K562 (cell line): ENCODE data around the gene RYR1. TPM values are rescaled to one million over a fixed set of nuclear protein-coding genes. Genes with fewer than 3 reads are reported as not detected.

Source experiments
- E2F4 ChIP-seq: sonication (generic); formaldehyde crosslinking; IDR thresholded peaks from 2 replicates; pipeline ENCODE4 v1.8.0; 2022; ENCODE audit warnings: mild to moderate bottlenecking, low read depth, missing genetic modification reagents
- E4F1 ChIP-seq: fragments of 250-450 bp; sonication (Bioruptor Pico); IDR thresholded peaks from 2 replicates; pipeline ENCODE4 v1.5.0; 2021; ENCODE audit warnings: mild to moderate bottlenecking, borderline replicate concordance
- ETV1 ChIP-seq: fragments of 450-650 bp; conservative IDR thresholded peaks from 2 replicates; pipeline ENCODE4 v1.6.1; 2016; ENCODE audit warnings: missing genetic modification characterization, control low read depth, low read depth, missing compliant biosample characterization
- HDAC8 ChIP-seq: fragments of 450-650 bp; IDR thresholded peaks from 2 replicates; pipeline ENCODE4 v1.6.1; 2016; ENCODE audit warnings: mild to moderate bottlenecking, missing genetic modification characterization, moderate library complexity, missing compliant biosample characterization
- JUN ChIP-seq, 2 experiments: sonication (generic) in 1 of 2; formaldehyde crosslinking in 1 of 2; IDR thresholded peaks; 2 replicates each; pipeline versions ENCODE4 v1.6.1 to v1.8.0; 2012 to 2022; ENCODE audit warnings: borderline replicate concordance in 2 of 2, mild to moderate bottlenecking in 2 of 2, improper control_type of control experiment in 1 of 2, low read depth in 1 of 2, low read length in 1 of 2, missing genetic modification reagents in 1 of 2
- KLF6 ChIP-seq: fragments of 250-450 bp; sonication (Bioruptor Pico); IDR thresholded peaks from 2 replicates; pipeline ENCODE4 v1.4.0; 2020; ENCODE audit warnings: mild to moderate bottlenecking, moderate library complexity, borderline replicate concordance
- MAFK ChIP-seq: IDR thresholded peaks from 2 replicates; pipeline ENCODE4 v1.6.1; 2011; ENCODE audit warnings: low read length, improper control_type of control experiment
- MNT ChIP-seq, 2 experiments: fragments of 450-650 bp; conservative IDR thresholded peaks; 2 replicates each; pipeline ENCODE4 v1.6.1; 2017; ENCODE audit warnings: mild to moderate bottlenecking in 2 of 2, moderate library complexity in 2 of 2
- NFE2L1 ChIP-seq: fragments of 450-650 bp; IDR thresholded peaks from 2 replicates; pipeline ENCODE4 v1.6.1; 2016; ENCODE audit warnings: missing genetic modification characterization, low read depth, mild to moderate bottlenecking, missing compliant biosample characterization, moderate library complexity, borderline replicate concordance
- NFYB ChIP-seq: IDR thresholded peaks from 2 replicates; pipeline ENCODE4 v1.6.1; 2011; ENCODE audit warnings: mild to moderate bottlenecking, moderate library complexity; ENCODE audit not compliant: insufficient read length; ENCODE audit errors: extremely low read depth
- POLR2G ChIP-seq: fragments of 200-400 bp; formaldehyde crosslinking; IDR thresholded peaks from 2 replicates; pipeline ENCODE4 v1.6.1; 2017; ENCODE audit warnings: low read depth, mild to moderate bottlenecking, antibody characterized with exemption, low read length, moderate library complexity
- RB1 ChIP-seq: fragments of 450-650 bp; IDR thresholded peaks from 2 replicates; pipeline ENCODE4 v1.6.1; 2017; ENCODE audit warnings: low read depth, mild to moderate bottlenecking
- ZC3H8 ChIP-seq: fragments of 450-650 bp; IDR thresholded peaks from 2 replicates; pipeline ENCODE4 v1.6.1; 2017
- ZNF384 ChIP-seq: IDR thresholded peaks from 2 replicates; pipeline ENCODE4 v1.6.1; 2012; ENCODE audit warnings: low read depth, low read length, improper control_type of control experiment
- ZNF408 ChIP-seq: fragments of 250-450 bp; sonication (Bioruptor Pico); IDR thresholded peaks from 2 replicates; pipeline ENCODE4 v1.4.0; 2020; ENCODE audit warnings: low read depth, mild to moderate bottlenecking, moderate library complexity
- ZNF449 ChIP-seq: fragments of 250-450 bp; sonication (Bioruptor Pico); IDR thresholded peaks from 2 replicates; pipeline ENCODE4 v1.8.0; 2022; ENCODE audit warnings: moderate library complexity, mild to moderate bottlenecking, inconsistent platforms
- ZNF551 ChIP-seq: fragments of 250-450 bp; sonication (Bioruptor Pico); IDR thresholded peaks from 2 replicates; pipeline ENCODE4 v1.5.0; 2021; ENCODE audit warnings: mild to moderate bottlenecking, moderate library complexity
- ZNF583 ChIP-seq: fragments of 250-450 bp; sonication (Bioruptor Pico); IDR thresholded peaks from 2 replicates; pipeline ENCODE4 v1.4.0; 2020
- ZNF785 ChIP-seq: fragments of 250-450 bp; sonication (Bioruptor Pico); IDR thresholded peaks from 2 replicates; pipeline ENCODE4 v1.4.0; 2020; ENCODE audit warnings: mild to moderate bottlenecking
- polyA plus RNA-seq, 8 experiments: library from polyadenylated mRNA; depleted of rRNA in 4 of 8; stranded (reverse) in 5 of 8; unstranded in 3 of 8; fragments of >200 nt; fragmentation: Nextera tagmentation in 2 of 8; fragmentation: Illumina TruSeq in 1 of 8; extraction: Ambion mirVana in 2 of 8; extraction: Trizol in 1 of 8; gene quantifications; 2 replicates each; pipeline versions ENCODE4 v1.2.1 to v1.2.3, GENCODE V29; 2011 to 2014; ENCODE audit warnings: inconsistent platforms in 1 of 8, missing spikeins in 1 of 8
- total RNA-seq, 7 experiments: library from RNA; depleted of rRNA in 6 of 7; stranded (reverse); fragments of >200 nt in 6 of 7; fragmentation: Illumina TruSeq in 2 of 7; extraction: Trizol in 2 of 7; gene quantifications; 2 replicates each; pipeline versions ENCODE4 v1.2.1 to v1.2.3, GENCODE V29; 2011 to 2021; ENCODE audit warnings: low replicate concordance in 1 of 7

The RYR1 gene
- total and polyA plus RNA-seq, 9 of the 15 experiments (the other 6 are each of a cell fraction or from before 2014, with no cell fraction given): 0.11 to 7.4 (median 3.7) TPM

DNA sequence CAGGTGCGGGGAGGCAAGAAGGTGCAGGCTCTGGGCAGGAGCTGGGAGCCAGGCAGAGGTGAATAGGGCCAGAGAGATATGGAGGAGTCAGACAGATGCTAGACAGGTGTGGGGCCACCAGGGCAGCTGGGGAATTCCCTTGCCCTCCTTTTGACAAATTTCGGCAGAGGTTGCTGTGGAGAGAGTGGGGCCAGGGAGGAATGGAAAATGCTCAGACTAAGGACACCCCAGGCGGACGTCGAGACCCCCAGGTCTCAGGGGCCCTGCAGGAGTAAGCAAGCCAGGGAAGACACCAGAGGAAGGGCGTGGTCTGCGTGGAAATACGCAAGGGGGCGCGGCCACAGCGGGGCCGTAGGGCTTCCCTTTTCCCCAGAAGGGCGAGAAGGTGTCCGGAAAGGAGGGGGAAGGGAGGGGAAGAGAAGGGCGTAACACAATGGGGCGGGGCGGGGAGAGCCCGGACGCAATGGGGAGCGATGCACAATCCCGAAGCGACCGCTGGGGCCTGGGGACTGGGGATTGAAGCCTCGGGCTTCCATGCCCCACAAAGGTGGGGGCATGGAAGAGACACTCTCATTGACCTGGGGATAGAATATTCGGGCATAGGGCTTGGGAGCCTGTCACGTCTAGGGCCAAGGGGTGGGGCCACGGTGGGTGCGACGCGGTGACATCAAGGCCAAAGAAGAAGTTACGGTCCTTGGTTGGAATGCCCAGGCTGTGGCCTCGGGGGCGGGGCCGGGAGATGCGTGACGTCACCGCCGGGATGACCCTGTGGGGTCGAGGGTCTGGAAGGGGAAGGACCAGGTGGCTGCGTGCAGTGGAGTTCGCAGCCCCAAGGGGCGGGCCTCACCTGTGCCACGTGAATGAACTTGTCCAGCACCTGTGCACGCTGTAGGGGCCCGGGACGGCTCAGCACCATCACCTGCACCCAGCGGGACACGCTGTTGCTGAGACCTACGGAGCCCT lies 15.7 kb upstream of the RYR1 start (continued):
- TF ChIP-seq E2F4 (no peak), JUN (IDR thresholded peaks at IDR 0.05; ENCODE audit: borderline replicate concordance, low read depth, low read length) (no peak), JUN (CRISPR knock-in tag; IDR thresholded peaks at IDR 0.05; ENCODE audit: borderline replicate concordance) (no peak), ZNF583 (CRISPR knock-in tag) (no peak), ETV1 (tag) (peak; percentile 77), ZC3H8 (no peak), RB1 (no peak), NFYB (no peak), KLF6 (0 out of 2 replicates have a peak, but pooled peaks have one; percentile 11), MAFK (no peak), POLR2G (0 out of 2 replicates have a peak, but pooled peaks have one; percentile 53), ZNF384 (no peak), E4F1 (no peak), NFE2L1 (tag) (no peak), ZNF551 (CRISPR knock-in tag) (no peak), ZNF408 (no peak), MNT (conservative IDR thresholded peaks at IDR 0.05) (peak in 1 of 2 experiments; percentile 73; a peak in 3 of 4 replicates), HDAC8 (tag) (no peak), ZNF449 (CRISPR knock-in tag) (no peak), ZNF785 (CRISPR knock-in tag) (no peak)
